HG03442 (cell line): ENCODE results near the gene SMIM20.

Experiments used
- ATAC-seq: cut with Tn5 transposase; IDR thresholded peaks from one replicate; pipeline ENCODE4 v1.9.1; 2021; ENCODE audit warnings: mild to moderate bottlenecking, moderate library complexity; ENCODE audit not compliant: unreplicated experiment

Gene SMIM20

GRCh38 chr4:25951390-25951952 is 37.5 kb downstream of the SMIM20 start:
- no peak for ATAC-seq

- ATAC-seq = no peak
Observed at GRCh38 chr4:25953740-25954139, 39.7 kb downstream of the SMIM20 start.

- ATAC-seq = no peak
Observed at GRCh38 chr4:25954293-25954904, 40.4 kb downstream of the SMIM20 start.

- no peak for ATAC-seq
Observed at GRCh38 chr4:25955705-25956104, 41.7 kb downstream of the SMIM20 start.

- ATAC-seq = no peak
Observed at GRCh38 chr4:25956260-25956659, 42.2 kb downstream of the SMIM20 start.

GRCh38 chr4:25958110-25958509 is 44.1 kb downstream of the SMIM20 start:
- no peak for ATAC-seq

GRCh38 chr4:25962393-25962792 is 48.4 kb downstream of the SMIM20 start:
- ATAC-seq = no peak

GRCh38 chr4:25965629-25966028 is 51.6 kb downstream of the SMIM20 start:
- ATAC-seq = no peak

- ATAC-seq = no peak
Observed at GRCh38 chr4:25966171-25966570, 52.2 kb downstream of the SMIM20 start.

- ATAC-seq = no peak
Observed at GRCh38 chr4:25969374-25970155, 55.5 kb downstream of the SMIM20 start.

GRCh38 chr4:25970226-25970675 is 56.2 kb downstream of the SMIM20 start:
- peak; percentile 71 for ATAC-seq

GRCh38 chr4:25970691-25971432 is 56.8 kb downstream of the SMIM20 start:
- no peak for ATAC-seq

- no peak for ATAC-seq
Observed at GRCh38 chr4:25972366-25972765, 58.3 kb downstream of the SMIM20 start.

- ATAC-seq = no peak
Observed at GRCh38 chr4:25972984-25973745, 59.1 kb downstream of the SMIM20 start.

- ATAC-seq = no peak
Observed at GRCh38 chr4:25976780-25977179, 62.8 kb downstream of the SMIM20 start.

- ATAC-seq = no peak
Observed at GRCh38 chr4:25977397-25978170, 63.6 kb downstream of the SMIM20 start.

- ATAC-seq = no peak
Observed at GRCh38 chr4:25978327-25978726, 64.3 kb downstream of the SMIM20 start.
